Loucy (cell line): ENCODE results near the gene NRXN3.

Experiments
- H2AFZ ChIP-seq: fragments of 200-600 bp; sonication (generic); 2 replicates; pipeline ENCODE4 v1.6.0; 2016; ENCODE audit warnings: antibody characterized with exemption, mild to moderate bottlenecking, low read length, moderate library complexity
- H3F3A ChIP-seq: fragments of 200-600 bp; 2 replicates; pipeline ENCODE4 v1.6.0; 2016; ENCODE audit warnings: antibody characterized with exemption, low read depth, mild to moderate bottlenecking
- H3K27me3 ChIP-seq: fragments of 200-600 bp; sonication (generic); 2 replicates; pipeline ENCODE4 v1.6.1; 2014; ENCODE audit warnings: low read length, mild to moderate bottlenecking; ENCODE audit not compliant: insufficient read depth, poor library complexity, severe bottlenecking
- H3K36me3 ChIP-seq: fragments of 200-600 bp; sonication (generic); 2 replicates; pipeline ENCODE4 v1.6.1; 2016; ENCODE audit warnings: low read length; ENCODE audit not compliant: insufficient read depth
- H3K4me1 ChIP-seq: fragments of 200-600 bp; sonication (generic); 2 replicates; pipeline ENCODE4 v1.5.1; 2014; ENCODE audit warnings: low read length, mild to moderate bottlenecking; ENCODE audit not compliant: insufficient read depth, poor library complexity, severe bottlenecking
- H3K4me2 ChIP-seq: fragments of 200-600 bp; sonication (generic); 2 replicates; pipeline ENCODE4 v1.6.0; 2014; ENCODE audit warnings: antibody characterized with exemption, low read length, low read depth, mild to moderate bottlenecking; ENCODE audit not compliant: poor library complexity, severe bottlenecking
- H3K4me3 ChIP-seq: fragments of 200-600 bp; sonication (generic); 2 replicates; pipeline ENCODE4 v1.5.1; 2014; ENCODE audit warnings: low read length, mild to moderate bottlenecking, mixed read lengths; ENCODE audit not compliant: poor library complexity, severe bottlenecking
- H3K79me2 ChIP-seq: fragments of 200-600 bp; sonication (generic); 2 replicates; pipeline ENCODE4 v1.6.1; 2014; ENCODE audit warnings: low read length; ENCODE audit not compliant: insufficient read depth
- H3K9ac ChIP-seq: fragments of 200-600 bp; sonication (generic); 2 replicates; pipeline ENCODE4 v1.6.0; 2014; ENCODE audit warnings: mild to moderate bottlenecking, low read depth, low read length, moderate library complexity; ENCODE audit not compliant: poor library complexity, severe bottlenecking
- H3K9me2 ChIP-seq: fragments of 200-600 bp; sonication (generic); replicated peaks from 2 replicates; pipeline ENCODE4 v1.6.1; 2016; ENCODE audit warnings: low read depth, low read length, mixed read lengths
- H3K9me3 ChIP-seq: fragments of 200-600 bp; sonication (generic); 2 replicates; pipeline ENCODE4 v1.6.1; 2014; ENCODE audit warnings: mild to moderate bottlenecking, antibody characterized with exemption, low read length, low read depth; ENCODE audit not compliant: insufficient read depth
- H4K20me1 ChIP-seq: fragments of 200-600 bp; sonication (generic); 2 replicates; pipeline ENCODE4 v1.6.0; 2014; ENCODE audit warnings: antibody characterized with exemption, low read length, mild to moderate bottlenecking; ENCODE audit not compliant: insufficient read depth, poor library complexity, severe bottlenecking
- CTCF ChIP-seq: fragments of 200-600 bp; sonication (generic); conservative IDR thresholded peaks from 2 replicates; pipeline ENCODE4 v1.5.1; 2014; ENCODE audit warnings: mild to moderate bottlenecking, antibody characterized with exemption, low read length
- EZH2phosphoT487 ChIP-seq: fragments of 200-600 bp; IDR thresholded peaks from 2 replicates; pipeline ENCODE4 v1.6.1; 2018; ENCODE audit warnings: antibody characterized with exemption, mild to moderate bottlenecking, moderate library complexity, borderline replicate concordance

NRXN3 gene

GRCh38 chr14:79862045-79862444 lies 1691.9 kb downstream of the NRXN3 start:
- no peaks in the 10 kb centered on the region for H3K79me2 ChIP-seq
- no peaks in the 10 kb centered on the region for H3K9me2 ChIP-seq
- H3K36me3 ChIP-seq, result no peaks in the 10 kb centered on the region
- no peak overlapping the region for H3K4me2 ChIP-seq
- H3F3A ChIP-seq, result no peaks in the 10 kb centered on the region
- TF ChIP-seq EZH2phosphoT487, result no peak
- TF ChIP-seq CTCF, result no peak
- H4K20me1 ChIP-seq, result no peaks in the 10 kb centered on the region
- no peaks in the 10 kb centered on the region for H3K9me3 ChIP-seq
- H3K4me1 ChIP-seq, result no peaks in the 10 kb centered on the region
- no peak overlapping the region for H3K9ac ChIP-seq
- no peaks in the 10 kb centered on the region for H3K27me3 ChIP-seq
- H3K4me3 ChIP-seq, result no peak overlapping the region
- no peak overlapping the region for H2AFZ ChIP-seq

GRCh38 chr14:79871136-79871535 lies 1701.0 kb downstream of the NRXN3 start:
- H3K4me2 ChIP-seq, result no peak overlapping the region
- H3K4me1 ChIP-seq, result peaks cover 7% of the 10 kb centered on the region
- no peaks in the 10 kb centered on the region for H3K79me2 ChIP-seq
- H4K20me1 ChIP-seq, result no peaks in the 10 kb centered on the region
- no peak overlapping the region for H2AFZ ChIP-seq
- H3K36me3 ChIP-seq, result no peaks in the 10 kb centered on the region
- H3K27me3 ChIP-seq, result no peaks in the 10 kb centered on the region
- no peaks in the 10 kb centered on the region for H3K9me3 ChIP-seq
- H3K9me2 ChIP-seq, result no peaks in the 10 kb centered on the region
- TF ChIP-seq CTCF (no peak), EZH2phosphoT487 (no peak)
- no peaks in the 10 kb centered on the region for H3F3A ChIP-seq
- H3K4me3 ChIP-seq, result no peak overlapping the region
- H3K9ac ChIP-seq, result no peak overlapping the region

DNA sequence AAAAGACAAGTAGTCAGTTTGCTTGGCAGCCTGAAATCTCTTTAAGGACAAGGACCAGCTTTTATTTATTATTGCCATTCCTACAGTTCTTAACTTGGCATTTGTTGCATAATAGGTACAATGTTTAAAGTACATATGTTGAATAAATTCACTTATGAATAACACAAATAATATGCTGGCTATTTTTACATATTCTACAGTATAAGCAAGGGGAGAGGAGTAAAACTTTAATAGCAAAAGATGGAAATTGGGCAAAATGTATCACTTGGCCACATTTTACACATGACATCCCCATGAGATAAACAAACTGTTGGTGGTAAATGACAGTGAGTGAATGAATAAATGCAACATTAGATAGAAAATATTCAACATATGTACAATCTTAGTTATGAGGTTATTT lies 1708.1 kb downstream of the NRXN3 start:
- Histone ChIP-seq H3K9me3 (no peaks in the 10 kb centered on the region), H3F3A (no peaks in the 10 kb centered on the region), H3K79me2 (no peaks in the 10 kb centered on the region), H3K9me2 (no peaks in the 10 kb centered on the region), H3K36me3 (no peaks in the 10 kb centered on the region), H3K9ac (no peak overlapping the region), H2AFZ (no peak overlapping the region), H4K20me1 (no peaks in the 10 kb centered on the region), H3K4me2 (no peak overlapping the region), H3K4me3 (no peak overlapping the region), H3K4me1 (no peaks in the 10 kb centered on the region), H3K27me3 (no peaks in the 10 kb centered on the region)
- no peak for TF ChIP-seq EZH2phosphoT487
- TF ChIP-seq CTCF, result no peak
